Upper lobe of right lung (tissue), 1 donor: ENCODE data around the gene IGFBP7. TPM values are rescaled to one million over a fixed set of nuclear protein-coding genes. Genes with fewer than 3 reads are reported as not detected.

Experiments
- ATAC-seq: fragments of 200-7000 bp; cut with Tn5 transposase; one replicate; pipeline ENCODE4 v1.9.1; 2020; ENCODE audit warnings: mild to moderate bottlenecking, moderate library complexity
- DNase-seq: peaks from one replicate; pipeline ENCODE4 v3.0.0-alpha.2; 2020
- H3K27ac ChIP-seq: fragments of 200-600 bp; one replicate; pipeline ENCODE4 v1.8.0; 2022
- H3K27me3 ChIP-seq: fragments of 200-600 bp; one replicate; pipeline ENCODE4 v1.8.0; 2022; ENCODE audit warnings: mild to moderate bottlenecking
- H3K36me3 ChIP-seq: fragments of 200-600 bp; one replicate; pipeline ENCODE4 v1.8.0; 2022
- H3K4me1 ChIP-seq: fragments of 200-600 bp; one replicate; pipeline ENCODE4 v1.8.0; 2022
- H3K4me3 ChIP-seq: fragments of 200-600 bp; one replicate; pipeline ENCODE4 v1.8.0; 2022; ENCODE audit warnings: mild to moderate bottlenecking
- H3K9me3 ChIP-seq: fragments of 200-600 bp; one replicate; pipeline ENCODE4 v1.8.0; 2022
- intact Hi-C: fragments of 100-400 bp; cut with DNase I; formaldehyde crosslinking; loops from one replicate; pipeline ENCODE4 v1.11.0; 2022
- total RNA-seq: library from RNA; stranded (reverse); fragmentation: NEBNext Ultra II Directional; extraction: Animal tissue kit (Norgen Biotek cat#: 25700); gene quantifications from one replicate; pipeline ENCODE4 v1.2.1, GENCODE V29; 2021
- TF ChIP-seq, protein P1 (sequence below): fragments of 200-600 bp; IDR thresholded peaks from one replicate; pipeline ENCODE4 v1.8.0; 2022; ENCODE audit warnings: antibody characterized with exemption
- donor health status: DM: no; HTN: yes; CAD: no; lungs with severe emphysema.

The IGFBP7 gene
- total RNA-seq, 1 donor from 2014 or later: 661 TPM

DNA sequence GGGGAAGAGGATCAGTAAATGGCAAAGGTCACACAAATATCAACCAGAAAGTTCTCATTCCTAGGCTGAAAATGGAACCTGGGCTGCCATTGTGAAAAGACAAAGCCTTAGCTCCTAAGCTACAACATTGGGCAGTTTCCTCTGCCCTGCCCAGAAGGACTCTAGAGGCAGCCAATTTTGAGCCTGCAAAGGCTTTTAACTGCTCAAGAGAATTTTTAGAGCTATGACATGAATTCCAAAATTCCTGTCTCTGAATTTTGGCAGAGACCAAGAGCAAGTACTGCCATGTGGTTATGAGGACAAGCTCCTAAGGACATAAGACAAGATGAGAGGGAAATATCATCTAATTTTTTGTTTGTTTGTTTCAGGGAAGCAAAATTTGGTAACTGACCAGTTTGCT, 29.6 kb upstream of the IGFBP7 start:
- no peaks in the 10 kb centered on the region for H3K9me3 ChIP-seq

DNA sequence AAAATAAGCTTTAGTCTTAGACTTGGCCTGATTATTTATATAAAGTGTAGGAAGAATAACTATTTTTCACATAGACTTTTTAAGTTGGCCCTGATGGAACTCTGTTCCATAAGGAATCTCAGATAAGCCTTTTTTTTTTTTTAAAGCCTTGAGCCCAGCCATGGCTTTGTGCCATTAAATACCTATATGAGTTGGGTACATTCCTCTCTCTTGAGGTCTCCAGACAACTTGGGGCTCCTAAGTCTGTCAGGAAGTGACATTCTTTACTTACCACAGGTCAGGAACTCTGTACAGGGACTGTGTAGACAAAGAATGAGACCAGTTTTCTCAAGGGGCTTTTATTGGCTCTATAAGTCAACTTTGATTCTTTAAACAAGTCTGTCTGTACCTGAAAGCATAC, 27.1 kb upstream of the IGFBP7 start:
- H3K27me3 ChIP-seq: no peaks in the 10 kb centered on the region
- H3K9me3 ChIP-seq: no peaks in the 10 kb centered on the region
- DNase-seq (no peak), ATAC-seq (no peak)
- H3K36me3 ChIP-seq: no peaks in the 10 kb centered on the region
- H3K4me1 ChIP-seq: peaks cover 1% of the 10 kb centered on the region
- intact Hi-C loops: no loop called here
- no peak overlapping the region for H3K4me3 ChIP-seq
- no peak overlapping the region for H3K27ac ChIP-seq
- TF ChIP-seq, protein P1, sequence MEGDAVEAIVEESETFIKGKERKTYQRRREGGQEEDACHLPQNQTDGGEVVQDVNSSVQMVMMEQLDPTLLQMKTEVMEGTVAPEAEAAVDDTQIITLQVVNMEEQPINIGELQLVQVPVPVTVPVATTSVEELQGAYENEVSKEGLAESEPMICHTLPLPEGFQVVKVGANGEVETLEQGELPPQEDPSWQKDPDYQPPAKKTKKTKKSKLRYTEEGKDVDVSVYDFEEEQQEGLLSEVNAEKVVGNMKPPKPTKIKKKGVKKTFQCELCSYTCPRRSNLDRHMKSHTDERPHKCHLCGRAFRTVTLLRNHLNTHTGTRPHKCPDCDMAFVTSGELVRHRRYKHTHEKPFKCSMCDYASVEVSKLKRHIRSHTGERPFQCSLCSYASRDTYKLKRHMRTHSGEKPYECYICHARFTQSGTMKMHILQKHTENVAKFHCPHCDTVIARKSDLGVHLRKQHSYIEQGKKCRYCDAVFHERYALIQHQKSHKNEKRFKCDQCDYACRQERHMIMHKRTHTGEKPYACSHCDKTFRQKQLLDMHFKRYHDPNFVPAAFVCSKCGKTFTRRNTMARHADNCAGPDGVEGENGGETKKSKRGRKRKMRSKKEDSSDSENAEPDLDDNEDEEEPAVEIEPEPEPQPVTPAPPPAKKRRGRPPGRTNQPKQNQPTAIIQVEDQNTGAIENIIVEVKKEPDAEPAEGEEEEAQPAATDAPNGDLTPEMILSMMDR: no peak

More for the DNA sequence above, 29.6 kb upstream of the IGFBP7 start:
- Histone ChIP-seq H3K4me3 (no peak overlapping the region), H3K4me1 (no peaks in the 10 kb centered on the region), H3K27ac (no peak overlapping the region), H3K36me3 (no peaks in the 10 kb centered on the region), H3K27me3 (no peaks in the 10 kb centered on the region)
- ATAC-seq: no peak
- intact Hi-C loops: no loop called here
- TF ChIP-seq, protein P1: no peak
- DNase-seq: no peak

GRCh38 chr4:57136281-57136680, 26.1 kb upstream of the IGFBP7 start:
- TF ChIP-seq, protein P1: no peak
- Histone ChIP-seq H3K27me3 (no peaks in the 10 kb centered on the region), H3K4me3 (no peak overlapping the region), H3K9me3 (no peaks in the 10 kb centered on the region), H3K4me1 (peaks cover 8% of the 10 kb centered on the region), H3K36me3 (no peaks in the 10 kb centered on the region), H3K27ac (no peak overlapping the region)
- ATAC-seq (no peak), DNase-seq (no peak)
- intact Hi-C loops: no loop called here

GRCh38 chr4:57132743-57133137, 22.6 kb upstream of the IGFBP7 start:
- no peak overlapping the region for H3K4me3 ChIP-seq
- H3K4me1 ChIP-seq: peaks cover 8% of the 10 kb centered on the region
- DNase-seq: no peak
- H3K36me3 ChIP-seq: no peaks in the 10 kb centered on the region
- no peaks in the 10 kb centered on the region for H3K9me3 ChIP-seq
- intact Hi-C loops: no loop called here
- no peak overlapping the region for H3K27ac ChIP-seq
- ATAC-seq: no peak
- TF ChIP-seq, protein P1: no peak
- no peaks in the 10 kb centered on the region for H3K27me3 ChIP-seq

DNA sequence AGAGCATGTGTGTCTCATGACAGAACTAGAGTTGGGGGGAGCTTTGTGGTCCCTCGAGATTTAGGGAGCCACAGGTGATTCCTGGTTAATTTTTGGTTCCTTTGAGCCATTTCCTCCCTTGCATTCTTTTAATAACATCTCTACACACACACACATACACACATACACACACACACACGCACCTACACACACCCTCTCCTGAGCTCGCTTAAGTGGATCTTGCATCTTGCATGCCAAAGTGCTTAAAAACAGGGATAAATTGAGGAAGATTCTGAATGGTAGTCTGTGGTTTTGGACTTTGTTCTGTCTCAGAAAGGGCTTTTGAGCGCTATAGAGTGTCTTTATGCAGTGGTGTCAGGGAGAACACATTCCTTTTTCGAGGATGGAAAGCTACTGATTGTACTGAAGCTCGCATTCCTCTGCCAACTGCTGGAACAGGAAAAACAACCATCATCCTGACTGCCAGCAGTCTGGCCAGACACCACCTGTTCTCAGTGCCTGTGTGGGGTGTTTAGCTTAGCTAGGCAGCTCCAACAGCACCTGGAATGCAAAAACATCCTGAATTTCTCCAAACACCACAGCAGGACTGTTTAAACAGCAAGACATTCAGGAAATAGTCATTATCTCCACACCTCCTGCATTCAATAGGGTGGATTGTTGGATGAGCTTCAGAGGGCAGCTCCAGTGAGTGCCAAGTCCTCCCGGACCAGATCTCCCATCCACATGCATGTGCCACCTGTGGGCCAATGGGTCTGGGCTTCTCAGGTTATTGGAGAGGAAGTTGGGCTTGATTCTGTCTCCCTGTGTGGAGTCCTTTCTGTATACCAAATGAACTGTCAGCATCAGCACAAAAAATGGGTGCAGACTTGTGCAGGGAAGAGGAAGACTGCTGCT, 21.9 kb upstream of the IGFBP7 start:
- intact Hi-C loops: no loop called here
- no peak overlapping the region for H3K27ac ChIP-seq
- TF ChIP-seq, protein P1: no peak
- ATAC-seq: peak; percentile 73
- no peak overlapping the region for H3K4me3 ChIP-seq
- H3K36me3 ChIP-seq: no peaks in the 10 kb centered on the region
- H3K4me1 ChIP-seq: peaks cover 8% of the 10 kb centered on the region
- no peaks in the 10 kb centered on the region for H3K9me3 ChIP-seq
- no peak for DNase-seq
- no peaks in the 10 kb centered on the region for H3K27me3 ChIP-seq
